ENCODE measurements around the gene ANO7. TPM values are rescaled to one million over a fixed set of nuclear protein-coding genes. Genes with fewer than 3 reads are reported as not detected.

Gene ANO7
- total and polyA plus RNA-seq, 2 of the 13 experiments (the other 11 are each of a cell fraction or from before 2014, with no cell fraction given) = 4.1 to 4.9 TPM

DNA sequence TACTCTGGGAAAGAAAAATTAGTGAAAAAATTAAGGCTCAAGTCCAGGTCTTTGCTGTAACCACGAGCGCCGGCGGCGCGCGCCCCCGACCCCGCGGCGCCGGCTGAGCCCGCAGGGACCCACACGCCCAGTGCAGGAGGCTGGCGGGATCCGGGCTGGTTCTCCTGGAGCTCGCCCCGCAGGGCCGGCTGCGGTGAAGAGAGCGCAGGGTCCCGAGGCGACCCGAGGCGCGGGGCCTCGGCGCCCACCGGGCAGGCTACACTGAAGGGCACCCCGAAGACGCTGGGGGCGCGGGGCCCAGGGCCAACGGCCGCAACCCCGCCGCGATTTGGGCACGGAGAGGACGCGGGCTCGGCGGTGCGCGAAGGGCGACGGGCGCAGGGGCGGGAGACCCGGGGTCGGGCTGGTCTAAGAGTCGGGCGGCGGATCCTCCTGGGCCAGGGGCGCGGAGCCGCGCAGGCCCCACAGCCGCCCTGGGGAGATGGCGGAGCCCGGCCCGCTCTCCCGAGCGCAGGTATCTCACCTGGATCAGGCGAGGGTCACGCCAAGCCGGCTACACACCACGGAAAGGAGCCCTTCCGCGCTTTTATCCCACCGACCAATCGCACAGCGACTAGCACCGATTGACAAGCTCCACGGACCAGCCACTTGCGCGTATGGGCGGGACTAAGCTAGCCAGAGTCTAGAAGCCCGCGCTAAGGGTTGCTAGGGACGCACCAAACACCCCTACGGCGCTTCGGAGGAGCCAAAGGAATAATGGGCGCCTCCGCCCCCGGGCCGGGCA, 39.4 kb upstream of the ANO7 start, which contains the start of gene PASK (continued):
- TF ChIP-seq CSRNP1 (CRISPR knock-in tag; IDR thresholded peaks at IDR 0.05) = peak; percentile 86
- TF ChIP-seq PTBP1 (IDR thresholded peaks at IDR 0.05; ENCODE audit: low read depth, low read length, poor library complexity, severe bottlenecking) = no peak
- no peak; the same call in 1 of the 2 replicates for TF ChIP-seq ZNF33B (CRISPR knock-in tag; IDR thresholded peaks at IDR 0.05)
- TF ChIP-seq ZFP82 (CRISPR knock-in tag; IDR thresholded peaks at IDR 0.05; ENCODE audit: borderline replicate concordance) = 0 out of 2 replicates have a peak, but pooled peaks have one; percentile 17
- peak; percentile 35; the same call in 1 of the 2 replicates for TF ChIP-seq ATF7-NPFF (CRISPR knock-in tag; IDR thresholded peaks at IDR 0.05; ENCODE audit: low read depth)
- TF ChIP-seq, protein P1, sequence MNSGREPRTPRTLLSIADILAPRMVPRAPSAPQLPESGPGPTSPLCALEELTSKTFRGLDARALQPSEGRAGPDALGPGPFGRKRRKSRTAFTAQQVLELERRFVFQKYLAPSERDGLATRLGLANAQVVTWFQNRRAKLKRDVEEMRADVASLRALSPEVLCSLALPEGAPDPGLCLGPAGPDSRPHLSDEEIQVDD (CRISPR knock-in tag; IDR thresholded peaks at IDR 0.05; ENCODE audit: borderline replicate concordance) = 0 out of 2 replicates have a peak, but pooled peaks have one; percentile 27
- no peak for TF ChIP-seq ARID5B (CRISPR knock-in tag; IDR thresholded peaks at IDR 0.05)
- TF ChIP-seq, protein P2, sequence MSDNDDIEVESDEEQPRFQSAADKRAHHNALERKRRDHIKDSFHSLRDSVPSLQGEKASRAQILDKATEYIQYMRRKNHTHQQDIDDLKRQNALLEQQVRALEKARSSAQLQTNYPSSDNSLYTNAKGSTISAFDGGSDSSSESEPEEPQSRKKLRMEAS (IDR thresholded peaks at IDR 0.05) = peak; percentile 89
- peak; percentile 45; the same call in 1 of the 2 replicates for TF ChIP-seq FOXM1 (CRISPR knock-in tag; IDR thresholded peaks at IDR 0.05)
- peak; percentile 78; the same call in 1 of the 2 replicates for TF ChIP-seq RFX1 (IDR thresholded peaks at IDR 0.05)
- TF ChIP-seq TGIF2 (CRISPR knock-in tag; IDR thresholded peaks at IDR 0.05) = 0 out of 2 replicates have a peak, but pooled peaks have one; percentile 12
- TF ChIP-seq SNAPC2 (CRISPR knock-in tag; IDR thresholded peaks at IDR 0.05) = 0 out of 2 replicates have a peak, but pooled peaks have one; percentile 35
- TF ChIP-seq ETV6 (CRISPR knock-in tag; conservative IDR thresholded peaks at IDR 0.05) = no peak
- TF ChIP-seq DNMT1 (CRISPR knock-in tag; IDR thresholded peaks at IDR 0.05) = peak; percentile 88
- TF ChIP-seq ZNF543 (CRISPR knock-in tag; IDR thresholded peaks at IDR 0.05) = peak; percentile 78; the same call in 1 of the 2 replicates
- TF ChIP-seq SP2 (CRISPR knock-in tag; IDR thresholded peaks at IDR 0.05) = peak; percentile 99
- TF ChIP-seq, protein P3, sequence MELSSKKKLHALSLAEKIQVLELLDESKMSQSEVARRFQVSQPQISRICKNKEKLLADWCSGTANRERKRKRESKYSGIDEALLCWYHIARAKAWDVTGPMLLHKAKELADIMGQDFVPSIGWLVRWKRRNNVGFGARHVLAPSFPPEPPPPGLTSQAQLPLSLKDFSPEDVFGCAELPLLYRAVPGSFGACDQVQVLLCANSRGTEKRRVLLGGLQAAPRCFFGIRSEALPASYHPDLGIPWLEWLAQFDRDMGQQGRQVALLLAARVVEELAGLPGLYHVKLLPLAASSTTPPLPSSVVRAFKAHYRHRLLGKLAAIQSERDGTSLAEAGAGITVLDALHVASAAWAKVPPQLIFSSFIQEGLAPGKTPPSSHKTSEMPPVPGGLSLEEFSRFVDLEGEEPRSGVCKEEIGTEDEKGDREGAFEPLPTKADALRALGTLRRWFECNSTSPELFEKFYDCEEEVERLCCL (CRISPR knock-in tag; IDR thresholded peaks at IDR 0.05; ENCODE audit: borderline replicate concordance) = no peak
- TF ChIP-seq ZNF317 (CRISPR knock-in tag; IDR thresholded peaks at IDR 0.05) = no peak
- peak; percentile 48; the same call in 1 of the 2 replicates for TF ChIP-seq NFKB2 (CRISPR knock-in tag; IDR thresholded peaks at IDR 0.05; ENCODE audit: borderline replicate concordance)
- TF ChIP-seq SALL2 (CRISPR knock-in tag; IDR thresholded peaks at IDR 0.05) = peak; percentile 83
- TF ChIP-seq THAP11 (CRISPR knock-in tag; IDR thresholded peaks at IDR 0.05) = peak; percentile 54; the same call in 1 of the 2 replicates
